ENCODE data around the gene MYO7B. TPM values are rescaled to one million over a fixed set of nuclear protein-coding genes. Genes with fewer than 3 reads are reported as not detected.

The MYO7B gene
- total and polyA plus RNA-seq, 8 donors = under 0.01 to 155 (median 0.48) TPM; not detected in 2

GRCh38 chr2:127659408-127660290 lies 124.2 kb downstream of the MYO7B start:
- Histone ChIP-seq H3K27me3 (peaks cover 0 to 25% (median 14%) of the 10 kb centered on the region in 3 donors), H3K27ac (peak overlapping the region in 4 of 5 donors; percentile 68 to 90 (median 83)), H3K9me3 (no peaks in the 10 kb centered on the region), H3K4me3 (no peak overlapping the region), H3K4me1 (peaks cover 19 to 89% (median 66%) of the 10 kb centered on the region in 4 donors), H3K36me3 (peaks cover 0 to 16% (median 4%) of the 10 kb centered on the region in 4 donors)
- TF ChIP-seq POLR2A (IDR thresholded peaks at IDR 0.05) (no peak), CTCF (IDR thresholded peaks at IDR 0.05) (no peak), POLR2AphosphoS5 (IDR thresholded peaks at IDR 0.05) (peak in 2 of 3 donors; percentile 30 to 44), EP300 (IDR thresholded peaks at IDR 0.05) (peak; percentile 57)
- 66 to 79% (median 76%) methylated on average over 7 to 14 of the region's 14 CpGs for WGBS, 5 donors
- intact Hi-C loops (cut with DNase I; ENCODE audit: low total_unique reads) = no loop called here
- no peak for DNase-seq

- DNase-seq = no peak
- WGBS, 5 donors = 88 to 96% (median 92%) methylated on average over 10 of the region's 10 CpGs
- Histone ChIP-seq H3K27me3 (peaks cover 0 to 30% (median 14%) of the 10 kb centered on the region in 3 donors), H3K4me3 (no peak overlapping the region), H3K4me1 (peaks cover 19 to 88% (median 67%) of the 10 kb centered on the region in 4 donors), H3K27ac (peak overlapping the region in 4 of 5 donors; percentile 68 to 90 (median 83)), H3K9me3 (no peaks in the 10 kb centered on the region), H3K36me3 (peaks cover 0 to 13% (median 4%) of the 10 kb centered on the region in 4 donors)
- intact Hi-C loops (cut with DNase I; ENCODE audit: low total_unique reads) = no loop called here
- TF ChIP-seq CTCF (IDR thresholded peaks at IDR 0.05) (no peak), POLR2AphosphoS5 (IDR thresholded peaks at IDR 0.05) (no peak), EP300 (IDR thresholded peaks at IDR 0.05) (no peak)
Measured at GRCh38 chr2:127660291-127660578, 124.8 kb downstream of the MYO7B start.

GRCh38 chr2:127661072-127661649 lies 125.7 kb downstream of the MYO7B start:
- peaks cover 19 to 88% (median 67%) of the 10 kb centered on the region in 4 donors for H3K4me1 ChIP-seq
- intact Hi-C loops (cut with DNase I; ENCODE audit: low total_unique reads) = no loop called here
- H3K27me3 ChIP-seq = peaks cover 0 to 36% (median 14%) of the 10 kb centered on the region in 3 donors
- no peak for DNase-seq
- TF ChIP-seq POLR2AphosphoS5 (IDR thresholded peaks at IDR 0.05) (no peak), POLR2A (IDR thresholded peaks at IDR 0.05) (no peak), CTCF (IDR thresholded peaks at IDR 0.05) (no peak), EP300 (IDR thresholded peaks at IDR 0.05) (no peak)
- WGBS, 5 donors = 71 to 88% (median 87%) methylated on average over 10 to 14 of the region's 14 CpGs
- H3K36me3 ChIP-seq = peaks cover 0 to 13% (median 4%) of the 10 kb centered on the region in 4 donors
- no peaks in the 10 kb centered on the region for H3K9me3 ChIP-seq
- no peak overlapping the region for H3K4me3 ChIP-seq
- peak overlapping the region in 4 of 5 donors; percentile 68 to 90 (median 83) for H3K27ac ChIP-seq

GRCh38 chr2:127661949-127662510 lies 126.5 kb downstream of the MYO7B start:
- Histone ChIP-seq H3K36me3 (peaks cover 0 to 8% (median 3%) of the 10 kb centered on the region in 4 donors), H3K27me3 (peaks cover 0 to 36% (median 14%) of the 10 kb centered on the region in 3 donors), H3K4me3 (no peak overlapping the region), H3K27ac (peak overlapping the region in 4 of 5 donors; percentile 68 to 90 (median 83)), H3K9me3 (no peaks in the 10 kb centered on the region), H3K4me1 (peaks cover 19 to 85% (median 62%) of the 10 kb centered on the region in 4 donors)
- TF ChIP-seq POLR2AphosphoS5 (IDR thresholded peaks at IDR 0.05) (no peak), EP300 (IDR thresholded peaks at IDR 0.05) (no peak), CTCF (IDR thresholded peaks at IDR 0.05) (no peak), POLR2A (IDR thresholded peaks at IDR 0.05) (no peak)
- no peak for DNase-seq
- 37 to 54% (median 47%) methylated on average over 9 of the region's 9 CpGs for WGBS, 5 donors
- intact Hi-C loops (cut with DNase I; ENCODE audit: low total_unique reads) = no loop called here

All from stomach (tissue), 9 donors.